K562 (cell line): ENCODE data around the gene CTNNB1. TPM values are rescaled to one million over a fixed set of nuclear protein-coding genes. Genes with fewer than 3 reads are reported as not detected.

Experiments used
- ATAC-seq: fragments of 200-7000 bp; cut with Tn5 transposase; 3 replicates; pipeline ENCODE4 v1.9.1; 2020; ENCODE audit warnings: moderate library complexity
- BruUV-seq: library from RNA; stranded (reverse); fragments of 400-500 nt; replicated peaks from 2 replicates; lab custom pipeline; 2021; lab: Mats Ljungman, UMichigan
- CTCF ChIA-PET: fragments of 300-600 bp; formaldehyde crosslinking; extraction: SDS; loops from one replicate; lab custom pipeline; 2021; ENCODE audit warnings: low intra/inter-chr PET ratio; lab: Yijun Ruan, JAX
- POLR2A ChIA-PET: fragments of 300-600, 350-650 bp; sonication (Branson Sonifier 250); formaldehyde crosslinking; extraction: SDS; loops from one replicate; lab custom pipeline; 2021; ENCODE audit warnings: antibody characterized with exemption, inconsistent platforms; lab: Yijun Ruan, JAX
- DNase-seq, 4 experiments: peaks; one replicate each; pipeline versions ENCODE4 v3.0.0 to v3.0.0-alpha.2; 2011 to 2018; ENCODE audit warnings: low spot score in 3 of 4, mixed read lengths in 3 of 4; ENCODE audit errors: extremely low read depth in 1 of 4
- FAIRE-seq: peaks from 2 replicates; lab custom pipeline; 2011; peaks lifted over from hg19 to GRCh38; lab: Jason Lieb, UNC
- H2AFZ ChIP-seq: 2 replicates; pipeline ENCODE4 v1.6.0; 2011; ENCODE audit warnings: low read depth, low read length, control low read depth, inconsistent platforms
- H3K27ac ChIP-seq: fragments of 200-600 bp; 3 replicates; pipeline ENCODE4 v1.8.0; 2011; ENCODE audit warnings: low read depth, mild to moderate bottlenecking, control low read depth, inconsistent platforms, low read length, moderate library complexity, mixed read lengths; ENCODE audit errors: extremely low read depth
- H3K27me3 ChIP-seq, 2 experiments: fragments of 300-600 bp in 1 of 2; 2 replicates in 1 of 2; 3 replicates in 1 of 2; pipeline versions ENCODE4 v1.6.0 to v1.8.0; 2011; ENCODE audit warnings: inconsistent platforms in 2 of 2, low read length in 2 of 2, mild to moderate bottlenecking in 1 of 2, mixed read lengths in 1 of 2, moderate library complexity in 1 of 2; ENCODE audit not compliant: control insufficient read depth in 2 of 2, insufficient read depth in 2 of 2
- H3K36me3 ChIP-seq: fragments of 300-600 bp; 3 replicates; pipeline ENCODE4 v1.8.0; 2011; ENCODE audit warnings: mild to moderate bottlenecking, low read length, inconsistent platforms; ENCODE audit not compliant: control insufficient read depth, insufficient read depth
- H3K4me1 ChIP-seq, 2 experiments: fragments of 200-600 bp in 1 of 2; replicated peaks in 1 of 2; 2 replicates in 1 of 2; 3 replicates in 1 of 2; pipeline versions ENCODE4 v1.5.1 to v1.8.0; 2011; ENCODE audit warnings: inconsistent platforms in 2 of 2, low read length in 2 of 2, mild to moderate bottlenecking in 1 of 2, mixed read lengths in 1 of 2, moderate library complexity in 1 of 2; ENCODE audit not compliant: control insufficient read depth in 2 of 2, insufficient read depth in 2 of 2
- H3K4me2 ChIP-seq: 2 replicates; pipeline ENCODE4 v1.6.1; 2011; ENCODE audit warnings: low read length, control low read depth, inconsistent platforms, mixed read lengths; ENCODE audit not compliant: insufficient read depth
- H3K4me3 ChIP-seq: fragments of 200-600 bp; sonication (generic), shearing (Covaris generic); 2 replicates; pipeline ENCODE4 v1.5.1; 2016; ENCODE audit warnings: control low read depth, inconsistent platforms
- H3K79me2 ChIP-seq: fragments of 200-600 bp; 3 replicates; pipeline ENCODE4 v1.8.0; 2011; ENCODE audit warnings: low read length, inconsistent platforms; ENCODE audit not compliant: control insufficient read depth, insufficient read depth
- H3K9ac ChIP-seq, 2 experiments: 2 replicates each; pipeline versions ENCODE4 v1.6.0 to v1.6.1; 2011; ENCODE audit warnings: low read depth in 2 of 2, low read length in 2 of 2, control low read depth in 1 of 2, inconsistent platforms in 1 of 2, mild to moderate bottlenecking in 1 of 2, mixed read lengths in 1 of 2; ENCODE audit not compliant: insufficient read depth in 1 of 2
- H3K9me1 ChIP-seq: one replicate; pipeline ENCODE4 v1.6.0; 2011; ENCODE audit warnings: inconsistent platforms, mild to moderate bottlenecking, low read length, moderate library complexity; ENCODE audit not compliant: control insufficient read depth, insufficient read depth
- H3K9me3 ChIP-seq: replicated peaks from 2 replicates; pipeline ENCODE4 v1.5.1; 2011; ENCODE audit warnings: low read depth, low read length, inconsistent platforms; ENCODE audit not compliant: control insufficient read depth, insufficient read depth
- H4K20me1 ChIP-seq: replicated peaks from 2 replicates; pipeline ENCODE4 v1.6.1; 2011; ENCODE audit warnings: low read length, inconsistent platforms, mixed read lengths; ENCODE audit not compliant: control insufficient read depth, insufficient read depth
- CHCHD3 ChIP-seq: fragments of 250-450 bp; sonication (Bioruptor Pico); IDR thresholded peaks from 2 replicates; pipeline ENCODE4 v2.1.2; 2022; ENCODE audit warnings: mild to moderate bottlenecking
- CHD7 ChIP-seq: fragments of 200-600 bp; sonication (generic); IDR thresholded peaks from one replicate; pipeline ENCODE4 v1.6.1; 2012; ENCODE audit warnings: mild to moderate bottlenecking, low read depth, low read length, inconsistent platforms
- THAP12 ChIP-seq: fragments of 250-450 bp; sonication (Bioruptor Pico); IDR thresholded peaks from 2 replicates; pipeline ENCODE4 v1.9.0; 2021; ENCODE audit warnings: mild to moderate bottlenecking, inconsistent platforms
- THAP7 ChIP-seq: fragments of 250-450 bp; sonication (Bioruptor Pico); IDR thresholded peaks from 2 replicates; pipeline ENCODE4 v1.5.0; 2021
- VEZF1 ChIP-seq: fragments of 200-800 bp; sonication (Bioruptor generic); IDR thresholded peaks from 2 replicates; pipeline ENCODE4 v1.6.1; 2017; ENCODE audit warnings: missing genetic modification characterization, missing compliant biosample characterization
- ZBTB17 ChIP-seq: fragments of 450-650 bp; formaldehyde crosslinking; IDR thresholded peaks from 2 replicates; pipeline ENCODE4 v1.4.0; 2020; ENCODE audit warnings: mild to moderate bottlenecking
- ZNF75A ChIP-seq: fragments of 450-650 bp; formaldehyde crosslinking; IDR thresholded peaks from 2 replicates; pipeline ENCODE4 v1.4.0; 2020; ENCODE audit warnings: mild to moderate bottlenecking
- WGBS: fragments of 100-300 bp; shearing (Covaris generic); methylation state at CpG from one replicate; pipeline ENCODE4 v1.1.6; 2016; ENCODE audit warnings: low coverage, mixed read lengths; ENCODE audit not compliant: insufficient coverage; ENCODE audit errors: missing lambda C conversion rate; 5-methylcytosine and 5-hydroxymethylcytosine counted together
- in situ Hi-C: fragments of 300-500 bp; cut with MboI; formaldehyde crosslinking; loops from 4 replicates; pipeline ENCODE4 v1.15.0; 2018; ENCODE audit warnings: inconsistent platforms, mixed read lengths
- intact Hi-C: fragments of 100-400 bp; cut with micrococcal nuclease; formaldehyde crosslinking; loops from 2 replicates; pipeline ENCODE4 v1.14.2; 2022
- polyA plus RNA-seq, 8 experiments: library from polyadenylated mRNA; depleted of rRNA in 4 of 8; stranded (reverse) in 5 of 8; unstranded in 3 of 8; fragments of >200 nt; fragmentation: Nextera tagmentation in 2 of 8; fragmentation: Illumina TruSeq in 1 of 8; extraction: Ambion mirVana in 2 of 8; extraction: Trizol in 1 of 8; gene quantifications; 2 replicates each; pipeline versions ENCODE4 v1.2.1 to v1.2.3, GENCODE V29; 2011 to 2014; ENCODE audit warnings: inconsistent platforms in 1 of 8, missing spikeins in 1 of 8
- total RNA-seq, 7 experiments: library from RNA; depleted of rRNA in 6 of 7; stranded (reverse); fragments of >200 nt in 6 of 7; fragmentation: Illumina TruSeq in 2 of 7; extraction: Trizol in 2 of 7; gene quantifications; 2 replicates each; pipeline versions ENCODE4 v1.2.1 to v1.2.3, GENCODE V29; 2011 to 2021; ENCODE audit warnings: low replicate concordance in 1 of 7

Gene CTNNB1
- total and polyA plus RNA-seq, 9 of the 15 experiments (the other 6 are each of a cell fraction or from before 2014, with no cell fraction given), result 44.3 to 193 (median 154) TPM

GRCh38 chr3:41175365-41175764 lies 23.9 kb upstream of the CTNNB1 start:
- Histone ChIP-seq H3K27me3 (peaks cover 17% of the 10 kb centered on the region in 2 experiments; a peak in 4 of 5 replicates), H3K9ac (no peak overlapping the region), H3K4me1 (no peaks in the 10 kb centered on the region), H3K4me2 (no peak overlapping the region), H3K4me3 (no peak overlapping the region), H3K9me3 (no peaks in the 10 kb centered on the region), H3K27ac (no peak overlapping the region), H3K79me2 (no peaks in the 10 kb centered on the region), H2AFZ (no peak overlapping the region), H3K9me1 (no peaks in the 10 kb centered on the region), H4K20me1 (no peaks in the 10 kb centered on the region), H3K36me3 (no peaks in the 10 kb centered on the region)
- DNase-seq (no peak), FAIRE-seq (no peak), ATAC-seq (no peak)
- ChIA-PET CTCF (no interaction called here), POLR2A (no interaction called here)
- intact Hi-C loops (no loop called here), in situ Hi-C loops (no loop called here)
- BruUV-seq, result no TSS peak
- 0% methylated on average over 1 of the region's 1 CpG for WGBS
- no peak for TF ChIP-seq VEZF1
- no peak for TF ChIP-seq ZNF75A (CRISPR knock-in tag)
- no peak for TF ChIP-seq ZBTB17 (CRISPR knock-in tag)
- TF ChIP-seq CHD7, result no peak
- no peak for TF ChIP-seq THAP7 (CRISPR knock-in tag)
- TF ChIP-seq CHCHD3 (CRISPR knock-in tag), result no peak
- TF ChIP-seq THAP12 (CRISPR knock-in tag), result no peak
